Mucosa of stomach (tissue), 1 donor: ENCODE data around the gene CNOT8.

ENCODE experiments used
- H3K27me3 ChIP-seq: one replicate; pipeline ENCODE4 v1.7.0; 2013; ENCODE audit warnings: mild to moderate bottlenecking, low read length; ENCODE audit not compliant: control insufficient read depth, insufficient read depth
- H3K36me3 ChIP-seq: one replicate; pipeline ENCODE4 v1.7.0; 2013; ENCODE audit warnings: low read length; ENCODE audit not compliant: control insufficient read depth, insufficient read depth
- H3K4me1 ChIP-seq: one replicate; pipeline ENCODE4 v1.7.0; 2013; ENCODE audit warnings: mild to moderate bottlenecking, low read length; ENCODE audit not compliant: control insufficient read depth, insufficient read depth
- H3K4me3 ChIP-seq: one replicate; pipeline ENCODE4 v1.7.0; 2013; ENCODE audit warnings: low read length
- H3K9ac ChIP-seq: one replicate; pipeline ENCODE4 v1.7.0; 2013; ENCODE audit warnings: mild to moderate bottlenecking, low read length, moderate library complexity
- H3K9me3 ChIP-seq: one replicate; pipeline ENCODE4 v1.7.0; 2013; ENCODE audit warnings: mild to moderate bottlenecking, low read length, moderate library complexity; ENCODE audit not compliant: control insufficient read depth
- donor health status: Pancreatic carcinoma.

The CNOT8 gene

DNA sequence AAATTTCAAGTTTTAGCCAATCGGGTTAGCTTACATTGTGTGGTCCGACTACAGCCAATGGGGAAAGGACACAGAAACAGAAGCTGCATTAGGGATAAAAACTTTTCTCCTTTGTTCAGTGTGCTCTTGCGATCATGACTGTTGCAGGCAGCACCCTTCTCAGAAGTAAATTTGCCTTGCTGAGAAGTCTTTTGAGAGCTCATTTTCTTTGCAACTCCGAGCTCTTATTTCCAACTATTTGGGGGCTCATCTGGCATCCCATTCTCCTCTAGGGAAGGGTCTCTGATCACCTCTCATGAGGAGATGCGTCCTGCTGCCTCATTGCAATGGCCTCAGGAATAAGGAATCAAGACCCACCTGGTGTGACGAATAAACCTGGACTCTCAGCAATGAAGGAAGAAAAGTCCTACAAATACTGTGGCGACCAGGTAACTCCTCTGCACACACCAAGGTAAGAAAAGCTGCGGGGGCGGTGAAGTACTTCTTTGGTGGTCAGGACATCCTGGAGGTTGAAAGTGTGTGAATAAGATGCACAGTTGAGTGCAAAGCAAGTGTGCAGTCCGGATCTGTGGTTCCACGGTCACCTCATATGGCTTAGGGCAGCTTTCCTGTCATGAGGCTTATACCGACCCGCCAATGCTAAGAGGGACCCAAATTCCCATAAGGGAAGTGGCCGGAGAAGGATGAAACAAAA lies 20.4 kb downstream of the CNOT8 start:
- Histone ChIP-seq H3K9me3 (peaks cover 8% of the 10 kb centered on the region), H3K9ac (no peak overlapping the region), H3K27me3 (no peaks in the 10 kb centered on the region), H3K36me3 (peaks cover 5% of the 10 kb centered on the region), H3K4me3 (no peak overlapping the region), H3K4me1 (no peaks in the 10 kb centered on the region)

DNA sequence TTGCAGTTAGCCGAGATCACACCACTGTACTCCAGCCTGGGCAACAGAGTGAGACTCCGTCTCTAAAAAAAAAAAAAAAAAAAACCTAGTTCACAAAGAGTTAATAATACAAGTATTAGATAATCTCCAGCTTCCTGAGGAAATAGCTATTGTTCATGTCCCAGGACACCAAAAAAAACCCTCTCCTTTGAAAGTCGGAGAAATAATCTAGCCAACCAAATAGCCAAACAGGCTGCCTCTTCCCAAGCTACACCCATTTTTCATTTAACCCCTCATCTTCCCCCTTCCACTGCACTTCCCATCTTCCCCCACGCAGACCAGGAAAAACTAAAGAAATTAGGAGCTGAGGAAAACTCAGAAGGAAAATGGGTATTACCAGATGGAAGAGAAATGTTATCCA lies 23.6 kb downstream of the CNOT8 start:
- Histone ChIP-seq H3K4me1 (no peaks in the 10 kb centered on the region), H3K9me3 (peaks cover 18% of the 10 kb centered on the region), H3K4me3 (no peak overlapping the region), H3K27me3 (no peaks in the 10 kb centered on the region), H3K36me3 (peaks cover 6% of the 10 kb centered on the region), H3K9ac (no peak overlapping the region)

DNA sequence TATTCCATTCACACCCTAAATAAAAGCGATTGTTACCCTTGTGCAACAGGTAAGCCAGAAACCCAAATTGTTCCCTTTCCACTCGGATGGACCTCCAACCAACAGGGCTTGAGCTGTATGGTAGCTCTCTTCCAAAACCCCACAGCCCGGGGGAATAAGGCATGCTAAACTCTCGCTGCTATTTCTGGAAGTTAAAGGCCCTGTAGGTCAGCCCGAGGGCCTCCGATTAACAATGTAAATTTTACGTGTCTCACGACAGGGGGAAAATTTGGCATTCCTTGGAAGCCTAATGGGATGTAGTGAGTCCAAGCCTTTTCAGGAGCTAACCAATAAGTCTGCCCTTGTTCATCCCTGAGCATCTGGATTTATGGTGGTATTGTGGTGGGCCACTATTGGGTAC lies 26.0 kb downstream of the CNOT8 start:
- Histone ChIP-seq H3K9ac (no peak overlapping the region), H3K4me3 (no peak overlapping the region), H3K27me3 (no peaks in the 10 kb centered on the region), H3K9me3 (peaks cover 10% of the 10 kb centered on the region), H3K4me1 (no peaks in the 10 kb centered on the region), H3K36me3 (peaks cover 14% of the 10 kb centered on the region)

DNA sequence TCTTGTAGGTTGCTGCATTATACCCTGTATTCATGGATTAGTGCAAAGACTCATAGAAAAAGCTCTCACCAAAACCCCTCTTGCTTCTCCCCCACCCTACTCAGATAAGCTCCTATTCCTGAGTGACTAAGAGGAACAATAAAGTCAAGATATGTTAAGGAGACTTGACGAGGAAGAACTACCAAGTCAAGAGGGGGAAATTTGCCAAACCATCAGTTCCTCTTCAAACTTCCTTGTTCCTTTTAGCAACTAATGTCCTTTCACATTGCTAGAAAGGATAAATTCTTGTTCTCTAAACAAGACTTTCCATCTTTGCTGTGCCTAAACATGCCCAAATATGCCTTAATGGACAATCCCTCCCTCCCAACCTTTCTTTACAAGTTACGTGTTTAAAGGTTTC lies 27.0 kb downstream of the CNOT8 start:
- Histone ChIP-seq H3K9me3 (peaks cover 10% of the 10 kb centered on the region), H3K9ac (no peak overlapping the region), H3K4me3 (no peak overlapping the region), H3K27me3 (no peaks in the 10 kb centered on the region), H3K4me1 (no peaks in the 10 kb centered on the region), H3K36me3 (peaks cover 14% of the 10 kb centered on the region)

DNA sequence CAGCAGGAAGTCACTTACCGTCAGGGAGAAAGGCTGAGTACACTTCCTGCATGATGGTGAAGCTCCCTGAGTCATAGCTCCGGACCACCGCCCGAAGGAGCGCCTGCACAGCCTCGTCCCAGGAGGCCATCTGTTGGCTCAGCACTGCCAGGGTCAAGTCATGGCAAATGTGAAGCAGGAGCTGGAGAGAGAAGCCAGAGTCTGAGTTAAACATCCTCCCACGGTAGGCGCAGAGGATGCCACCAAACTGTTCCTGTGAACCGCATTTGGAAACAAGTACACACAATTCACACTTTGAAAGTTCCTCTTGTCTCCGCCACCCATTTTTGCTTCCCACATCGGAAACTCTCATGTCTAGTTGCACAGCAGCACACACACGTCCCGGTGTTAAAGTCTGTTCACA lies 33.9 kb downstream of the CNOT8 start:
- H3K27me3 ChIP-seq, result no peaks in the 10 kb centered on the region
- H3K4me1 ChIP-seq, result no peaks in the 10 kb centered on the region
- no peaks in the 10 kb centered on the region for H3K9me3 ChIP-seq
- no peak overlapping the region for H3K4me3 ChIP-seq
- peaks cover 13% of the 10 kb centered on the region for H3K36me3 ChIP-seq
- no peak overlapping the region for H3K9ac ChIP-seq

DNA sequence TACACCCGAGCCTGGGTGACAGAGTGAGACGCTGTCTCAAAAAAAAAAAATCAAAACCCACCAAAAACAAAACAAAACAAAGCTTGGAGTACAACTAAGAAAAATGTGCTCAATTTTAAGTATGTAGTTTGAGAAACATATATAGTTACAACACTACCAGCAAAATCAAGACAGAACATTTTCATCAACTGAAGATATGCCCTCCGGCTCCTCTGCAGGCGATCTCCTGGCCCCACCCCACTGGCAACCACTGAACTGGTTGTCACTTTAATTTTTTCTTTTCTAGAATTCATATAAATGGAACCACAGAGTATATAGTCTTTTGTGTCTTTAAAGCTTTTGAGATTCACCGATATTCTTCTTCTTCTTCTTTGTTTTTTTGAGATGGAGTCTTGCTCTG lies 35.0 kb downstream of the CNOT8 start:
- Histone ChIP-seq H3K9me3 (no peaks in the 10 kb centered on the region), H3K4me3 (no peak overlapping the region), H3K9ac (no peak overlapping the region), H3K4me1 (no peaks in the 10 kb centered on the region), H3K27me3 (no peaks in the 10 kb centered on the region), H3K36me3 (peaks cover 6% of the 10 kb centered on the region)

DNA sequence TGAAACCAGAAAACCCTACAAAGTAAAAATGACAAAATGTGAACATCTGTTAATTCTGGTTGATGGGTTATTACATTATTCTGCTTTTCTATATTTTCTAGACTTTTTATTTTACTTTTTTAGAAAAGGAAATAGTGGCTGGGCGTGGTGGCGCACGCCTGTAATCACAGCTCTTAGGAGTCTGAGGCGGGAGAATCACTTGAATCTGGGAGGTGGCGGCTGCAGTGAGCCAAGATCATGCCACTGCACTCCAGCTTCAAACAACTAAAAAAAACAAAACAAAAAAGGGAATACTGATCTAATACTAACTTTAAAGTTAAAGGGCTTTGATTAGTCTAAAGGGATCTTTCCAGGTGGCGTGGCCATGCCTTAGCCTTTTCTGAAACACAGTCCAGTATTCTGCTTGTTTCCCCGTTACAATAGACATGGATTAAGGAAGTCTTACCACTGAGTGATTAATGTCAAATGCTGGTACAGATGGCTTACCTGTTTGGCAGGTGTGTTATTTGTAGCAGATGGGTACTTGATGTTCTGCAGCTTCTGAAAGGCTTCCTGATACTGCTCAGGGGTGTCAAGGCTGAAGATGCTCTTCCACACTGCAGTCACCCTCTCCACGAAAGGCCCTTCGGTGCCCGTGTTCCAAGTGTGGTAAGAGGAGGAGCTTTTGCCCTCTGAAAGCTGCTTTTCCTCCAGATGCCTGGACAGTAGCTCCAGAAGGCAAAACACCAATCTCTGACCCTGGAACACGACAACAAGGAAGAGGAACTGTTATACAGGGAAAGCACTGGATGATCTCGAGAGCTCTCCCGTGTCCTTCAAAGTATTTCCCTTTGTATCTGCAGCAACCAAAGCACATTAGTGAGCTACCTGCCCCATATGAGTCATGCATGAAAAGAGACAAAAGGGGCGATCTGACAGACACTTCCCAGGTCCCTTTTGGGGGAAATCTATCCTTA lies 37.5 kb downstream of the CNOT8 start:
- Histone ChIP-seq H3K27me3 (no peaks in the 10 kb centered on the region), H3K9me3 (no peaks in the 10 kb centered on the region), H3K4me3 (no peak overlapping the region), H3K9ac (no peak overlapping the region), H3K4me1 (no peaks in the 10 kb centered on the region), H3K36me3 (peaks cover 5% of the 10 kb centered on the region)

DNA sequence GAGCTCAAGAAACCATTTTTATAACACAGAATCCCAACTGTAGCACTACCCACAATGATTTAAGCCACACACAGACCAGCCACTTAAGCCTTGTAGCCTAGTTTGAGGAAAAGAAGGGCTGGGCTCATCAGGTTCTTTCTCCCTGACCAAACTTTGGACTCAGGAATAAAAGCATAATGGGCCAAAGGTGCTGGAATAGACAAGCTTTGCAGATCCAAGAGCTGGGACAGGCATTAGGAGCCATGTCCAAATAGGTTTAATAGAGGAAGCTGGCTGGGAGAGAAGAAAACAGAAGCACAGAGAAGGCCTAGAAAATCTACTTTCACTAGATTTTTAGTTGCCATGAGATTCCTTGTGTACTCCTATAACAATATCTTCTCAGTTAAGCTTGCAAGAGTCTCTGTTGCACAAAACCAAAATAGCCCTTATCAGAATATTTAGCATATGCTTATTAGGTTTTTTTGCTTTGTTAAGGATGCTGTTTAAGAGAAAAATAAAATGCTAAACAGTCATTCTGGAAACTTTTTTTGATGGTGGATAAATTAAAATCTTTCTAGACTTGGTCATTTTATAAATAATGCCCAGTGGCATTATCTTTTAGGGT lies 38.2 kb downstream of the CNOT8 start:
- no peak overlapping the region for H3K9ac ChIP-seq
- no peaks in the 10 kb centered on the region for H3K9me3 ChIP-seq
- H3K27me3 ChIP-seq, result no peaks in the 10 kb centered on the region
- no peaks in the 10 kb centered on the region for H3K4me1 ChIP-seq
- peaks cover 5% of the 10 kb centered on the region for H3K36me3 ChIP-seq
- no peak overlapping the region for H3K4me3 ChIP-seq

DNA sequence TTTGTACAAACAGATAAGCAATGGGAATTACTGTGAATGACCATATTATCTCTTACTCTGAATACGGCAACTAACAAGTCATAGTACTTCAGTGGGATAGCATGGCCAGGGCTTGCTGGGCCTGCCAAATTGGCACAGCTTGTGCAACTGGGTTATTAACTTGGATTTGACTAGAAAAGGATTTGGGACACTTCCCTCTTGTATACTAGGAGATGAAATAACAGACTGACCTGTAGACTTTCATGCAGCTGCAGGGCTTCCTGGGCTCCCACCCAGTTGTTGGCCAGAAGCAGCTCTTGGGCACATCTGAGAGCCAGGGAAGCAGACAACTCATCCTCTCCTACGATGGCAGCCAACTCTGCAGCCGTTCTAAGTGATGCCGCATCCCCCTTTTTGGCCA lies 39.8 kb downstream of the CNOT8 start:
- H3K27me3 ChIP-seq, result no peaks in the 10 kb centered on the region
- no peak overlapping the region for H3K9ac ChIP-seq
- no peaks in the 10 kb centered on the region for H3K4me1 ChIP-seq
- no peaks in the 10 kb centered on the region for H3K9me3 ChIP-seq
- peaks cover 5% of the 10 kb centered on the region for H3K36me3 ChIP-seq
- no peak overlapping the region for H3K4me3 ChIP-seq

DNA sequence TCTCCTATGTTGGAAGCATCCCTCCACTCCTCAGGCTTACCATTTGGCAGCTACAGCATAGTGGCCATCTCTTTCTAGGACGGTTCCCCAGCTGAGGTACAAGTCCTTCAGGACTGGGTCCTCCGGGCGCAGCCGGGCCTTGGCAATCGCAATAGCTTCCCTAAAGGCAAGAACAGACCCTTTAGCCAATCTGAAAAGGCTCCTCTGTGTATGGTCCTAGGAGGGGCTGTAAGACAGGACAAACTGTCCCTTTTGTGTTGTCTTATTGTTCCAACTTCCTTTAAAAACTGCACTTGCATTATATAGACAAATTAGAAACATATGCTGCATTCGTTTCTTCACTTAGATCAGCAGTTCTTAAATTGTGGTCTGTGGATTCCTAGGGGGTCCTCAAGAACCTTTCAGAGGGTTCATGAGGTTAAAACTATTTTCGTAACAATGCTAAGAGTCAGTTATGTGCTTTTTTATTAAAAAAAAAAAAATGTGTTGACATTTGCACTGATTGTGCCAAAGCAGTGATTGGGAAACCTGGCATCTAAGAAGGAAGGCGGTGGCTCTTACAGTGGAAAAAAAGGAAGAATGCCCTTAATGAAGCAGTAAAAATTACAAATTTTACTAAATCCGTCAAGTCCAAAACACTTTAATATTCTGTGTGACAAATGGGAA lies 40.9 kb downstream of the CNOT8 start:
- Histone ChIP-seq H3K36me3 (peaks cover 5% of the 10 kb centered on the region), H3K4me3 (no peak overlapping the region), H3K27me3 (no peaks in the 10 kb centered on the region)

DNA sequence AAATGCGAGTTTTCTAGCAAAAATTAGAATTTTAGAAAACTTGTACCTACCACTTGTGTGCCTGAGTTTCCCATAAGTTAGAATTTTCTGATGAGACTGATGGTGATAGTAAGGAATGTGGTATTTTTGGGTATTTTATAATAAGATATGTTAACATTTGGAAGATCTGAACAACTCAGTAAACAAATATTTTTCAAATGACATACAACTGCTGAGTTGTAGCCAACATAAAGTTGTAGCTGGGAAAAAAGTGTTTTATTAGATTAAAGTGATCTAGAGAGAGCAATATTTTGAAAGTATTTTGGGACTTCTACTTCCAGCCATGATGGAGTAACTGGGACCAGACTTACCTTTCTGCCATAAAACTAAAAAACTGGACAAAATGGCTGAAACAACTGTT lies 41.6 kb downstream of the CNOT8 start:
- Histone ChIP-seq H3K9ac (no peak overlapping the region), H3K27me3 (no peaks in the 10 kb centered on the region), H3K9me3 (no peaks in the 10 kb centered on the region), H3K4me3 (no peak overlapping the region), H3K4me1 (no peaks in the 10 kb centered on the region), H3K36me3 (peaks cover 5% of the 10 kb centered on the region)

More for the DNA sequence above, 40.9 kb downstream of the CNOT8 start:
- Histone ChIP-seq H3K9ac (no peak overlapping the region), H3K4me1 (no peaks in the 10 kb centered on the region), H3K9me3 (no peaks in the 10 kb centered on the region)
